Measurements from ENCODE around the gene DLX5.

DLX5 gene

DNA sequence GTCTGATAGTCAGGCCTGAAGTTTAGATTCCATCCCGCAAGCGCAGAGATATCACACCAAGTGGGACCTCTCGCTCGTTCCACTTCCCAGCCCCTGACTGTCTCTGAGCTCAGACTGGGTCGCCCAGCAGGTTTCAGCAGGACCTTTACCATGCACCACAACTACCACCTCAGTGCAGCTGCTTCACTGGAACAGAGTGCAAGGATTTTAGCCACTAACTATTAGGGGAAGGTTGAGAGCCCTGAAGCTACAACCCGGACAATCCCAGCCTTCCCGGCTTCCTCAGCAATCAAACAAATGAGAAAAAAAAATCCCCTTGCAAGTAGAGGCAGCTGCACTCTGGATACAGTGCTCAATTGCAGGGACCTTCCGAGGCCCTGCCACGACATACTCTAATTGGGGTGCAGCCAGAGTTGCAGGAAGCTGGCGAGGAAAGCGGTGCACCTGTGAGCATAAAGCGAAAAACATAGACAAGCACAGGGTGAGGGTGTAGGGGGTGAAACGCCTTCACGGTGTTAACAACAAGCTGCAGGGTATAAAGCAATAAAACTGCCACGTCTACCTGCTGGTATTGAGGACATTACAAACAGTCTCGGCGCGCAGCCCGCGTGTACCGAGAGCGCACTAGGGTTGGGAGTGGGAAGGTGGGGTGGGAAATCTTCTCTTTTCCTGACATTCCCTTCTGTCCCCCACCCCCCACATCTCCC is 21.9 kb downstream of the DLX5 start:
- Histone ChIP-seq H3K4me1 (ENCODE audit: insufficient read depth, low read length) (peaks cover 9% of the 10 kb centered on the region), H3K9ac (ENCODE audit: low read length) (no peak overlapping the region), H3K9me3 (ENCODE audit: low read length) (peaks cover 3% of the 10 kb centered on the region), H3K27me3 (ENCODE audit: control insufficient read depth in 1 of 2, insufficient read depth in 2 of 2, low read length in 2 of 2) (peaks cover 89 to 91% of the 10 kb centered on the region in 2 donors), H3K36me3 (ENCODE audit: insufficient read depth, low read length) (no peaks in the 10 kb centered on the region), H3K4me3 (ENCODE audit: low read depth in 1 of 2, low read length in 2 of 2) (no peak overlapping the region), H3K27ac (ENCODE audit: low read depth, low read length) (no peak overlapping the region)

DNA sequence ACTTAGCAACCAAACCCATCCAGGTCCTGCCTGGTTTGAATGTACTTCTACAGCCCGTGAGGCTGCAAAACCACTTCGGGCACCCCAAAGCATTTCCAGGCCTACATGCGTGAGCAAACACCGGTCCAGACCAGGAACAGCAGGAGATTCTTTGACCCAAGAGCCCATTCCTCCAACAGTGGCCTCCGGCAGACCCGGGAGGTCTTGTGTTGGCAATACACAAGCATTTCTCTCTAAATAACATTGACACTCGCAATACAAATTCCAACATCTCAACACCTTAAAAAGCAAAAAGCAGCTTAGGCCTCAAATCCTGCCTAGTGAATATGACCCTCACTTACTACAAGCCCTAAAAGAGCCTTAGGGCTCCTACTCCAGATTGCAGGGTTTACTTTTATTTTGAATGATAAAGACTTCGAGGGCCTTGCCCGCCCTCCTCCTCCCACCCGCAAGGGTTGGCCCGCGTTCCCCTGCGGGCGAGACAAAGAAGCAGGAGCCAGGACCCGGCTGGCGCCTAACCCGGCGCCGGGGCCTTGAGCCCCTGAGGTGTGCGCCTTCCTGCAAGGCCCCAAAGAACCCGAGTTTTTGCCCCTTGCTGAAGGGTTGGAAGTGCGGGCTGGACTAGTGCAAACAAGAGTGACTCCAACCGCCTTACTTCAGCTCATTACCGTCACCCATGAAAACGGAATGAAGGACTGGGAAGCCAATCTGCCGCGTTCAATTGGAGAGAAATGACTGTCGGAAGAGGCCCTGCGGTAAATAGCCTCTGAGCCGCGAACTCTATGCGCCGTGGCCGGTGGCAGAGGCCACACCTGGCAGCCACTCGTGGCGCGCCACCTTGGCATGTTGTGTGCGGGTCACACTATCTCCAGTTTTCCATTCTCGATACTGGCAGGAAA is 22.7 kb downstream of the DLX5 start:
- Histone ChIP-seq H3K9ac (ENCODE audit: low read length) (no peak overlapping the region), H3K27me3 (ENCODE audit: control insufficient read depth in 1 of 2, insufficient read depth in 2 of 2, low read length in 2 of 2) (peaks cover 89 to 91% of the 10 kb centered on the region in 2 donors), H3K4me1 (ENCODE audit: insufficient read depth, low read length) (peaks cover 9% of the 10 kb centered on the region), H3K27ac (ENCODE audit: low read depth, low read length) (no peak overlapping the region), H3K9me3 (ENCODE audit: low read length) (peaks cover 7% of the 10 kb centered on the region), H3K36me3 (ENCODE audit: insufficient read depth, low read length) (no peaks in the 10 kb centered on the region), H3K4me3 (ENCODE audit: low read depth in 1 of 2, low read length in 2 of 2) (no peak overlapping the region)

DNA sequence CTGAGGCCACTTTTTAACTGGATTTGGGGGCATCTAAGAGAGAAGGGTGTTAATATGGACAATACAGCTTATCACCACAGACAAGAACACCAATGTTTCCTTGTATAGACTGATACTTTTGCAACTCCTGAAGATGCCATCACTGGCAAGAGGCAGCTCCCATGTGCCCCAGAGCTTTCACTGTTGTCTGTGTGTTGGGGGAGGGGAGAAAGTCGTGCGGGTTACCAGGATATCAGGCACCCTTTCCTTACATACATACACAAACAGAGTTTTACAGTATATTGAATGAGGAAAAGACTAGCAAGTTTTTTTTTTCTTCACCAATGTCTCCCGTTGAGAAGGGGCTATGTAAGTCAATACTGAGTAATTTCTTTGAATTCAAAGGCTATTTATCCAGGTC is 23.4 kb downstream of the DLX5 start:
- Histone ChIP-seq H3K4me3 (ENCODE audit: low read depth in 1 of 2, low read length in 2 of 2) (no peak overlapping the region), H3K9ac (ENCODE audit: low read length) (no peak overlapping the region), H3K4me1 (ENCODE audit: insufficient read depth, low read length) (peaks cover 9% of the 10 kb centered on the region), H3K9me3 (ENCODE audit: low read length) (peaks cover 7% of the 10 kb centered on the region), H3K27me3 (ENCODE audit: control insufficient read depth in 1 of 2, insufficient read depth in 2 of 2, low read length in 2 of 2) (peaks cover 93% of the 10 kb centered on the region in 2 donors), H3K27ac (ENCODE audit: low read depth, low read length) (no peak overlapping the region), H3K36me3 (ENCODE audit: insufficient read depth, low read length) (no peaks in the 10 kb centered on the region)

DNA sequence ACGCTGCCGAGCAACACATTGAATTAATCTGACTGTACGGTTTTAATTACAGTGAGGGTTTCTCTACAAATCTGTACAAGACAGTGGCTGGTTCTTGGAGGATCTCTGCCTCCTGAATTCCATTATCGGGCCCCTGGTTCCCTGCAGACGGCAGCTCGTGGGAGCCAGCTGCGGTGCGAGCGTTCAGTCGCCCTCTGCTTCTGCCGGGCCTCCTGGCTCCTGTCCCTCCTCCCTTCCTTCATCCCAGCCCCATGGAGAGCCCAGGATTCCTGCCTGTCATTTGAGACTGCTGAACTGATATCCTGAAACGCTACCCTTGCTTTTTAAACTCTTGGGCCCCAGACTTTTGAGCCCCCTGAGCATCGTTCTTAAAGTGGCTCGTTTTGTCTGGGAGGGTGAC is 25.9 kb downstream of the DLX5 start:
- Histone ChIP-seq H3K9me3 (ENCODE audit: low read length) (peaks cover 7% of the 10 kb centered on the region), H3K9ac (ENCODE audit: low read length) (no peak overlapping the region), H3K27me3 (ENCODE audit: control insufficient read depth in 1 of 2, insufficient read depth in 2 of 2, low read length in 2 of 2) (peaks cover 93 to 95% of the 10 kb centered on the region in 2 donors), H3K27ac (ENCODE audit: low read depth, low read length) (no peak overlapping the region), H3K4me3 (ENCODE audit: low read depth in 1 of 2, low read length in 2 of 2) (no peak overlapping the region), H3K4me1 (ENCODE audit: insufficient read depth, low read length) (no peaks in the 10 kb centered on the region), H3K36me3 (ENCODE audit: insufficient read depth, low read length) (no peaks in the 10 kb centered on the region)

DNA sequence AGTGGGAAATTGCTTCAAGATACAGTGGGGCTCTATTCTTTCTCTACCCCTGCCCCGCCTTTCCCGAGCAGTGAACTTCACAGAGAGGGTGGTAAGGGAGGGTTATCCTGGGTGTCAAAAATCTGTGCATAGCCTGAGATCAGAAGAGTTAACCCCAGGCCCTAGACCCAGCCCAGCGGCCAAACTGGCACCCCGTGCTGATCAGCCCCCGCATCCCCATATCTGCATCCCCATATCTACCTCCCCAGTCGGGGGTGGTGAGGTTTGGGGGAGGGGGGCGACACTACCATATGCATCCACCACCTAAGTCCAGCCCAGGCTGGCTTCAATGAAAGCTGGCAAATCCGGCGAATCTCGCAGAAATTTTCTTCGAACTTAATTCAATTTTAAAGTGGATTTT is 26.3 kb downstream of the DLX5 start:
- H3K9ac ChIP-seq (ENCODE audit: low read length), result no peak overlapping the region
- H3K4me1 ChIP-seq (ENCODE audit: insufficient read depth, low read length), result no peaks in the 10 kb centered on the region
- H3K27ac ChIP-seq (ENCODE audit: low read depth, low read length), result no peak overlapping the region
- H3K27me3 ChIP-seq (ENCODE audit: control insufficient read depth in 1 of 2, insufficient read depth in 2 of 2, low read length in 2 of 2), result peaks cover 93 to 95% of the 10 kb centered on the region in 2 donors
- H3K4me3 ChIP-seq (ENCODE audit: low read depth in 1 of 2, low read length in 2 of 2), result no peak overlapping the region
- peaks cover 7% of the 10 kb centered on the region for H3K9me3 ChIP-seq (ENCODE audit: low read length)
- H3K36me3 ChIP-seq (ENCODE audit: insufficient read depth, low read length), result no peaks in the 10 kb centered on the region

DNA sequence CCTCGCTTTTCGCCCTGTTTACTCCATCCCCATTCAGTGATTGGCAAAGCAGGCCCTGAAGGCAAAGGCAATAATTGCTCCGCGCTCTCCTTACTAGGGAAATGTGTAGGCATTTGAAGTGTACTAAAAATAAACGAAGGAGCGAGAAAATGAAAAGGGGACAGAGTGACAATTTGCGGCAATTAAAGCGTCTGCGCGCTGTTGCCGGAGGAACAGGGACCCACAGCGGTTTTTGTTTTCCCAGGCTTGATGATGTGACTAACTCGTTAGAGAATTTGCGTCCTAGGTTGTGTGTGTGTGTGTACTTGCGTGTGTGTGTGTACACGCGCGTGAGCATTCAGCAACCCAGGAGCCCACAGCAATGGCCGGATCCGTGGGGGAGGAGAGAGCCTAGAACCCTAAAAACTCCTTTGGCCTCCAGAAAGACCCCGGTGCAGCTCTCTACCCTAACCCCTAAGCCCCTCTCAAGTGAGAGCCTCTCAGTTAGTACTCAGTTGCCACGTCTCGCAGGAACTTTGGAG is 27.1 kb downstream of the DLX5 start:
- no peak overlapping the region for H3K4me3 ChIP-seq (ENCODE audit: low read depth in 1 of 2, low read length in 2 of 2)
- H3K9me3 ChIP-seq (ENCODE audit: low read length), result peaks cover 7% of the 10 kb centered on the region
- no peaks in the 10 kb centered on the region for H3K36me3 ChIP-seq (ENCODE audit: insufficient read depth, low read length)
- no peak overlapping the region for H3K27ac ChIP-seq (ENCODE audit: low read depth, low read length)
- H3K27me3 ChIP-seq (ENCODE audit: control insufficient read depth in 1 of 2, insufficient read depth in 2 of 2, low read length in 2 of 2), result peaks cover 93 to 95% of the 10 kb centered on the region in 2 donors
- H3K9ac ChIP-seq (ENCODE audit: low read length), result no peak overlapping the region
- no peaks in the 10 kb centered on the region for H3K4me1 ChIP-seq (ENCODE audit: insufficient read depth, low read length)

DNA sequence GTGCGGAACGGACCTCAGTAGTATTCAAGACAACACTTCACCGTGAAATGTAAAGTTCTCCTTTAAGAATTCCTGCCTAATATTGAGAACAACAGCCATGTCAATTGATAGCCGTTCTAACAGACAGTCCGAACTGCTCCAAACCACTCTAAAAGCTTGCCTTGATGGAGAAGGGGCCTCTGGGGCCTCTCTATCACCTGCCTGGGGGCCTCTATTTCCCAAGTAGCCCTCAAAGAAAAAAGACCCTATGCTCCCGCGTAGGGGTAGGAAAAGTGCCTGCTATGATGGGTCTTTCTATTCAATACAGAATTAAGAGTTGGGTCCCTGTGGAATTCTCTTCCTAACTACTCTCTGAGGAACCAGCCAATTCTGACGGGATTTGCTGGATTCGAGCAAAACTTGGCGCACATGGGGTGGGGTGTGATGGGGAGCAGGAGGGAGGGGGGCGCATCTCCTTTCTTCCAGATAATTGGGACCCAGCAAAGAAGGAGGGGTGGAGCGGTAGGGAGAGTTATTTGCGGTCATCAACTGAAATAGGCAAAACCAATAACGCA is 27.6 kb downstream of the DLX5 start:
- Histone ChIP-seq H3K9me3 (ENCODE audit: low read length) (peaks cover 7% of the 10 kb centered on the region), H3K4me3 (ENCODE audit: low read depth in 1 of 2, low read length in 2 of 2) (no peak overlapping the region), H3K36me3 (ENCODE audit: insufficient read depth, low read length) (no peaks in the 10 kb centered on the region), H3K9ac (ENCODE audit: low read length) (no peak overlapping the region), H3K4me1 (ENCODE audit: insufficient read depth, low read length) (no peaks in the 10 kb centered on the region), H3K27me3 (ENCODE audit: control insufficient read depth in 1 of 2, insufficient read depth in 2 of 2, low read length in 2 of 2) (peaks cover 93 to 95% of the 10 kb centered on the region in 2 donors), H3K27ac (ENCODE audit: low read depth, low read length) (no peak overlapping the region)

DNA sequence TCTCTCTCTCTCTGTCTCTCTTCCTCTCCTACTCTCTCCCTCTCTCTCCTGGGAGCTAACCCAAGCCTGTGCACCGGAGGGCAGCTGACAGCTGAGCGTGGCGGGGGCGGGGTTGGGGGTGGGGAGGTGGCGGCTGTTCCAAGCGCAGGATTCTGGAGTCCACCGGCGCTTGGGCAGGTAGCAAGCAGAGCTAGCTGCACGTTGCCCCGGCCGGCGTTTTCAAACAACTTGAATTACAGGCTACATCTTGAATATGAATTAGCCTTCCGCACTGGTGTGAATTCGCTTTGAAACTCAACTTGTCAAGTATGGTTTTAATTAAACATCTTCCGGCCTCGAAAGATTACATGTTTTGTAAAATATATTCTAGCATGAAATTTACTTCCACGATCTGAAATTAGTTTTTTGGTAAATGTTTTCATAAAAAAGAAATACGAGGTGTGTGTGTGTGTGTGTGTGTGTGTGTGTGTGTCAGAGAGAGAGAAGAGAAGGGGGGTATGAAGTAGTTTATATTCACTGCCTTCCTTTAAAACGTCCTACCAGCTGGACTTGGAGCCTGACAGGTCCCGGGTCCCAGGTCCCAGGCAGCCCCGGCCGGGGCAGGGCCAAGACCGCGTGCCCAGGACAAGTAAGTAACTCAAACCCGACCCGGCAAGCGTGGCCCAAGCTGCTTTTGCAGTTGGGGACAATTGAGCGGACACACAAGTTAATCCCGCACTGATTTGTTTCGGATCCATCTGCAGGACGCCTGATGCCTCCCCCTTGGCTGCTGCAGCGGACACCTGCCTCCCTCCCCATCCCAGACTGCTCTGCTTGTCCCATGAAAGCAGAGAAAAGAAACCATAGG is 28.3 kb downstream of the DLX5 start:
- peaks cover 91 to 94% of the 10 kb centered on the region in 2 donors for H3K27me3 ChIP-seq (ENCODE audit: control insufficient read depth in 1 of 2, insufficient read depth in 2 of 2, low read length in 2 of 2)

DNA sequence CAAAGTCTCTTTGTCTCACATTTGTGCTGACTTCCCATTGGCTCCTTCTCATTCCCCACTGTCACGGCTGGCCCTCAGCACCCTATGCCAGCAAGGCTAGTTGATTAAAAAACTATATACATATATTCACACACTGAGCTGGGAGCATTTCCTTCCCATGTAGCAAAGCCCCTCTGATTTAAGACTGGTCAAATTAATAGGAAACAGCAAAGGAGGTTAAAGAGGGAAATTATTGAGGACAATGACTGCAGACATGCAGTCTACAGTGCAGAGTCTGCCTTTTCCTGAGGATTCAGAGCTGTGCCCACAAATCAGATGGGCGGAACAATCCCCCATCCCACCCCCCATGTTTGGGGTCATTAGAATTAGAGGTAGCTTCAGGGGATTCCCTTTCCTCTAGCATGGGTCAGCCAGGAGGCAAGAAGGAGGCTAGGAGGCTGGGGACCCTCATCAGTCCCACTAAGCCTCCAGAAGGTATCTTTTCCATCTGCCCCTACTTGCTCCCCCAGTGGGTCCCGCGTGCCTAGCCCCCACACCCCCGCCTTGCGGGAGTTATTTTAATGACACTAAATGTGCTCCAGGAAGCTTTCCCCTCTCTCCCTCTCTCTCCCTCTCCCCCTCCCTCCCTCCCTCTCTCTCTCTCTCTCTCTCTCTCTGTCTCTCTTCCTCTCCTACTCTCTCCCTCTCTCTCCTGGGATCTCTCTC is 29.1 kb downstream of the DLX5 start:
- Histone ChIP-seq H3K27me3 (ENCODE audit: control insufficient read depth in 1 of 2, insufficient read depth in 2 of 2, low read length in 2 of 2) (peaks cover 83 to 92% of the 10 kb centered on the region in 2 donors), H3K9ac (ENCODE audit: low read length) (no peak overlapping the region), H3K27ac (ENCODE audit: low read depth, low read length) (no peak overlapping the region), H3K9me3 (ENCODE audit: low read length) (peaks cover 4% of the 10 kb centered on the region), H3K36me3 (ENCODE audit: insufficient read depth, low read length) (no peaks in the 10 kb centered on the region), H3K4me1 (ENCODE audit: insufficient read depth, low read length) (no peaks in the 10 kb centered on the region), H3K4me3 (ENCODE audit: low read depth in 1 of 2, low read length in 2 of 2) (no peak overlapping the region)

More for the DNA sequence above, 28.3 kb downstream of the DLX5 start:
- Histone ChIP-seq H3K27ac (ENCODE audit: low read depth, low read length) (no peak overlapping the region), H3K4me1 (ENCODE audit: insufficient read depth, low read length) (no peaks in the 10 kb centered on the region), H3K9me3 (ENCODE audit: low read length) (peaks cover 7% of the 10 kb centered on the region), H3K4me3 (ENCODE audit: low read depth in 1 of 2, low read length in 2 of 2) (no peak overlapping the region), H3K9ac (ENCODE audit: low read length) (no peak overlapping the region), H3K36me3 (ENCODE audit: insufficient read depth, low read length) (no peaks in the 10 kb centered on the region)

DNA sequence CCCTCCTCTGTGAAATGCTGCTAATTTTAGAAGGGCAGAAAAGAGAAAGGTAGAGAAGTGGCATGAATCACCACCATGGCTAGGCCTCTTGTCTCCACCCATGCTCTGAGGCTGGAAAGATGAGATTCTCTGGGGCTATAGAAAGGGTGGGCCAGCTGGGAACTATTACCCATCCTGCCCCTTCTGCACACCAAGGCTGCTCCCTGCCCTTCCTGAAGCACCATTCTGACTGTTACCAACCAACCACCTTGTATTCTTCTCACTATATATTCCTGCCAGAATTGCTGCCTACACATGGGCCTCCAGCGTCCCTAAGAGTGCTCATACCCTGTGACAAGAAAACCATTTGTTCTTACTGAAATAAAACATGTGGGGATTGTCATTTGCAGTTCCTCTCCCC is 30.7 kb downstream of the DLX5 start:
- Histone ChIP-seq H3K27ac (ENCODE audit: low read depth, low read length) (no peak overlapping the region), H3K4me3 (ENCODE audit: low read depth in 1 of 2, low read length in 2 of 2) (no peak overlapping the region), H3K4me1 (ENCODE audit: insufficient read depth, low read length) (no peaks in the 10 kb centered on the region), H3K9me3 (ENCODE audit: low read length) (peaks cover 4% of the 10 kb centered on the region), H3K36me3 (ENCODE audit: insufficient read depth, low read length) (no peaks in the 10 kb centered on the region), H3K9ac (ENCODE audit: low read length) (no peak overlapping the region), H3K27me3 (ENCODE audit: control insufficient read depth in 1 of 2, insufficient read depth in 2 of 2, low read length in 2 of 2) (peaks cover 83 to 93% of the 10 kb centered on the region in 2 donors)
